GOT3 (cell line): ENCODE data around the gene LYZL6.
"Not testable (repeated sequence)": the region's sequence is repeated elsewhere in the genome, so short reads cannot be mapped to it uniquely, and the experiment has no call there.

Experiments
- DNase-seq: peaks from one replicate; lab custom pipeline; 2025; ENCODE audit warnings: mixed read lengths; lab: John Stamatoyannopoulos, UW

LYZL6 gene

DNA sequence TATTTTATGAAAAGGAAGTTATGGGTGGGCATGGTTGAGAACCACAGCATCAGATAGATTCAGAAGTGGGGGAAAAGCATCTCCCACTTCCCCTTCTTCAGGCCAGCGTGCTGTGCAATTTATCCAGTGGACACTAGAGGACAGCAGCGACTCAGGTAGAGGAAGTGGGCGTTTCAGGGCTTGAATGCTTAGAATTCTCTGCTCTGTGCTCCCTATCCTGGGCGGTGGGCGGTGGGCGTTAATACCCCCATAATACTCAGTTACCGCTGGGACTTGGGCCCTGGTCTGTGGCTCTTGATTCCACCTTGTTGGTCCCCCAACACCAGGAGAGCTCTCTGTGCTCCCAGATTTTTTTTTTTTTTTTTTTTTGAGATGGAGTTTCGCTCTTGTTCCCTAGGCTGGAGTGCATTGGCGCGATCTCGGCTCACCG, 3.7 kb upstream of the LYZL6 start:
- no peak for DNase-seq

DNA sequence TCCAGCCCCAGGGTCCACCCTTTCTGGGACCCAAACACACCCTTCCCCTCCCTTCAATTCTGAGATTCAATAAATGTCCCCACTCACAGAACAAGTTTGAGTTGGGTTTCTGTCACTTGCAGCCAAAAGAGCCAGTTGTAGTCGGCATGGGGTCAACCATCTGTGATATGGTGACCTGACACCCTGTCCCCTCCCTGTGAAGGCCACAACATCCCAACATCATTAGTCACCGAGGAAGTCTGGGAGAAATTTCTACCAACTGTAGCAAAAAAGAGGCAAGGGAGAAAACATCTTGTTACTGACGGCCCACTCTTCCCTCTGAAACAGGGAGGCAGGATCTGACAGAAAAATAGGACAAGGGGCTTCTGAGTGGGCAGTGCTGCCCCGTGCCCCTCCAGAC, 638 bp upstream of the LYZL6 start:
- no peak for DNase-seq

DNA sequence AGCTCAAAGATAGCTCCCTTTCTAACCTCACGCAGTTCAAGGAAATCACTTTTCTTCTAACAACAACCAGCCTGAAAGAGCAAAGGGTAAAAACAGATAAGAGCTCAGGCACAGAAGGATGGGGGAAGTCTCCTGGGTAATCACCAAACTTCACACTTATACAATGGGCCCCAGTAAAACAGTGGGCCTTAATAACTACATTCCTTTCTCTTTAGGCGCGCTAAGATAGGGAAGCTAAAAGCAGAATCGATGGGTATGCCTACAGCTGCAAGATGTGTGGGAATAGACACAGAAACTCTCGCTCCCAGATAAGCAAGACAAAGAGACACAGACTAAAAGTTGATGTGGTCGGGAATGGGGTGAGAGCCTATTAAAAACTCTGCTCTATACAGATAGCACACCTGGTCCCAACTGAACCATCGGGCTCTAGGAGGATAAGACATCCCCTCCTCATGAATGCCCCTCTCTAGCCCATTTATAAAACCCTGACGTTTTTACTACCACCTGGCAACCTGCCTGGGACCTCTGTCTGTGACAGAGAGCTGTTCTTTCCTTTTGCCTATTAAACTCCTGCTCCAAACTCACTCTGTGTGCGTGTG, 826 bp downstream of the LYZL6 start:
- DNase-seq, result no peak

DNA sequence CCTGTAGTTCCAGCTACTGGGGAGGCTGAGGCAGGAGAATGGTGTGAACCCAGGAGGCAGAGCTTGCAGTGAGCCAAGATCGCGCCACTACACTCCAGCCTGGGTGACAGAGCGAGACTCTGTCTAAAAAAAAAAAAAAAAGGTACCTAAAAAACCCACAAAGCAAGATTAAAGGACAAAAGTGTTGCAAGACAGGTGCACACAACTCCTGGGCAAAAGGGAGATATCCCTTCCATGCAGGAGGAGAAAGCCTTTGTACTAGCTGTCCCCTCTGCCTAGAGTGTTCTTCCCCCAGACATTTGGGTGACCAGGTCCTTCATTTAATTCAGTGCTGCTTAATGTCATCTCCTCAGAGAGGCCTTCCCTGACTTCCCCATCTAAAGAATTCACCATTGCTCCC, 5.0 kb downstream of the LYZL6 start:
- not testable (repeated sequence) for DNase-seq

DNA sequence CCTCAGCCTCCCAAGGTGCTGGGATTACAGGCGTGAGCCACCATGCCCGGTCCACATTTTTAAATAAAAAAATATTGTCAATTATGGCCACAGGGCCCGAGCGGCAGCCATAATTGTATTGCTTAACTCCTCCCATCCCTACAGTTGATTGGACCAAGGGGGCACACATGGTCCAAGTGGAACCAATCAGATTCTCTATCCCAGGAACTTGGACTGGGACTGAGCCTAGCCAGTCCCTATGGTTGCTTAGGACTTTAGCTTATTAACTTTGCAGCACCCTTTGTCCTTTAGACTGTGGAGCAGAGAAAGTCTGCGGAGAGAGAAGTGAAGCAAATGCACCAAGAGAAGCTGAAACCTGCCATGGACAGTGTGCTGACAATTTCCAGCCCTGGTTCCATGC, 7.5 kb downstream of the LYZL6 start:
- DNase-seq, result no peak

DNA sequence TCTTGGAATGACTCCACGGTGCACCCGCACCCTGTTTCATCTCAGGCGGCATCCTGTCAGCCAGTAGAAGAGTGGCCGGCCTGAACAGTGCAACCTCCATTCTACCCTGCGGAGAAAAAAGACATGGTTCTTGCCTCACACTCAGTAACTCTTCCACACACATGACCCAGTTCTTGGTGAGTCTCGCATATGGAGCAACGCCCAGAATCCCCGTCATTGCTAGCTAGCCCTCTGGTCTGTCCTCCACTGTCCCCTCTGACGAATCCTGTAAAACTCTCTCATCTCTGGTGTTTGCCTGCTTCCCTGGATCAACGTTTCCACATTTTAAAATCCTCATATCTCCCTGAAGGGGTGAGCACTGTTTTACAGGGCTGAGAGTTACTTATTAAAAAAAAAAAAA, 8.8 kb downstream of the LYZL6 start:
- peak; percentile 13 for DNase-seq

DNA sequence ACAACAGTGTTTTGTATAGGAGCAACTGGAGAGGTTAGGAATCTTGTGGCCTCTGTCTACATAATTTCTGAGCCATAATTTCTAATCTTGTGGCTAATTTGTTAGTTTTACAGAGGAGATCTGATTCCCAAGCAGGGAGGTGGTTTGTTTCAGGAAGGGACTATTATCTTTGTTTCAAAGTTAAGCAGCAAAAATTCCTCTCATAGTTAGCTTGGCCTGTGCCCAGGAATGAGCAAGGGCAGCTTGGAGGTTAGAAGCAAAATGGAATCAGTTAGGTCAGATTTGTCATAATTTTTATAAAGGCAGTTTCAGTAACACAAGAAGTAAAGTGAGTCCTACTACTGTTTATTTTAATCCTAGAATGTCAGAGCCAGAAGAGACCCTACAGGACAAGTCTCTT, 10.9 kb downstream of the LYZL6 start:
- no peak for DNase-seq

DNA sequence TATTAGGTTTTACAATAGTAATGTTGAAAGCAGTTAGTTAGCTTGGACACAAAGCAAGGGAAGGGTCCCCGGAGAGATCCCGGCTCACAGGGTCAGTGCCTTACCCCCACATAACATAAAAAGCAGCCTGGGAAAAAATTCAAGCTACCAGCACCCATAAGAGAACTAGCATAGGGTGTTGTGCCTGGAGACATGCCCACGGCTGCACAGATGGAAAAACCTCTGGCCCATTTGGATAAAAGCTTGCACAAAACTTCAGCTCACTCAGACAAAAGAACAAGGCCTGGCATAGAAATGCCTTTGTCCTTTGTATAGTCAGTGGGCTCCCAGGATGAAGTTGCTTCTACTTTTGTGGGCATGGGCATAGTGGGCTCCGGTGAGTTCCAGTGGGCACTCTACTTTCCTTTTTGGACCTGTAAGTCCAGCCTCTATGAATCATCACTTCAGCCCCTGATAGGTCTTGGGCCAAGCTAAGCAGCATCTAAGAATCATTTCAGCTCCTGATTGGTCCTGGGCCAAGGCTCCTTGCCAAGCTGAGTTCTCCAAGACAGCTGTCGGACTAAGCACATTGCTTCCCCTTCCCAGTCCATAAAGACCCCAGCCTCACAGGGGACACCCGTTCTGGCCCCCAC, 11.6 kb downstream of the LYZL6 start:
- DNase-seq, result peak; percentile 3

DNA sequence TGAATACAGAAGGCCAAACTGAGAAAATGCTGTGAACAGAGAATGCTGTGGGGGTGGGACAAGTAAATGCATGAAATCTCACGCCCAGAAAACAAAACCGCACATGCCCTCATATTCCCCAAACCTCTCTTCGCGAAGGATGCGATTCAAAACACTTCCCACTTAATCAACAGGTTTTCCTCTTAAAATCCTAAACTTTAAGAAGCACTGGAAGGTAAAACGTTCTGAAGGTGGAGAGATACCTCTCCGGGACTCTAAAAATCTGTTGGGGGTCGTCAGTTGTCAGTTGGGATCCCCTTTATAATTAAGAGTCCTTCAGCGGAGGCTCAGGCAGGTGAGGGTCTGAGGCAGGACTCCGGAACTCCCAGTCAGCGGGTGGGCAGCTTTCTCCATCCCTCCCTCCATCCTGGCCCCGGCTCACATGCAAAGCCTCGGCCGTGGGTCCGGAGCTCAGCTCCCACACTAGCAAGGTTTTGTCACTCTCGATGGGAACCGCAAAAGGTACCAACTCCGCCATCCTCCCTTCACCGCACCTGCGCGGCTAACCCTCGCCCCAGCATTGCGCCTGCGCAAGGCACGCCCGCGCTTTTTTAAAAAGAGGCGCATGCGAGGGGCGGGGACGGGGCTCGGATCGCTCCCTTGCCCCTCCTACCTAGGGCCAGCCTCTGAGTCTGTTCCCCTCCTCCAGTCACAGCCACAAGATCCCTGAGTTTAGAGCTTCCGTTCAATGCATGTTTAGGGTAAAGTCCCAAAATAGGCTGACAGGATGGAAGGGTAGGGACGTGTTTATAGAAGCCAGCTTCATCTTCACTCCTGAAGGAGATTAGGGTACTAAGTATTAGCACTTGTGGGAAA, 13.1 kb downstream of the LYZL6 start, which contains the start of gene RDM1:
TSS of gene RDM1 (minus strand) at position 563 of the 855 bp plus-strand sequence. CDS start at position 517, 46 bp downstream.
- DNase-seq, result peak; percentile 33

DNA sequence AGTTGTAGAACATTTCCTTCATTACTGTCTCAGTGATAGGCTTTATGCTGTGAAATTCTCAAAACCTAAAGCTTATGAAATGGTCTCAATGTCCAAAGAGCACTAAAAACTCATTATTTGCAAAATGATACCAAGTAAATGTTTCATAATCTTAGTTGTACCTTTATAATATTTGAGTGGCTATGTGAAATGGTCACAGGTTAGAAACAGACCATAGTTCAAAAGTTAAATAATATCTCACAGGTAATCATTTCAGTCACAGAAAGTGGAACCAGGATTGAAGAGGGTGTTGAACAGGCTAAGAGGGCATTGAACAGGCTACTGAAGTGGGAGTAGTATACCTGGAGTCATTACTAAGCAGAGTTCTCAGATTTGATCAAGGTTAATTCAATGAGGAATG, 15.8 kb downstream of the LYZL6 start:
- DNase-seq, result no peak

DNA sequence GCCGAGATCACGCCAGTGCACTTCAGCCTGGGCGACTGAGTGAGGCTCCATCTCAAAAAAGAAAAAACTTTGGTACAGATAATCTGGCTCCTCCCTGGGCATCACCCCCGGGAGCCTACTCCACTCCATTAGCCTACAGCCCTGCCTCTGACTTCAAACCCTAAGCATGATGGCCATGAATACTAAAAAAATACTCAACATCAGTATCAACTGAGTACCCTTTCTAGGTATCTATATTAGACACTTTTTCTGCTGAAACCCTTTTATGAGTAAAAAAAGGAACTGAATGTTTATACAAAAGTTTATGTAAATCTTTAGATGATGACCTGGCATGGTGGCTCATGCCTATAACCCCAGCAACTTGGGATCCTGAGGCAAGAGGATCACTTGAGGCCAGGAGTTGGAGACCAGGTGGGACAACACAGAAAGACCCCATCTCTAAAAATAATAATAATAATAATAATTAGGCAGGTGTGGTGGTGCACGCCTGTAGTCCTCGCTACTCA, 19.9 kb downstream of the LYZL6 start:
- no peak for DNase-seq

DNA sequence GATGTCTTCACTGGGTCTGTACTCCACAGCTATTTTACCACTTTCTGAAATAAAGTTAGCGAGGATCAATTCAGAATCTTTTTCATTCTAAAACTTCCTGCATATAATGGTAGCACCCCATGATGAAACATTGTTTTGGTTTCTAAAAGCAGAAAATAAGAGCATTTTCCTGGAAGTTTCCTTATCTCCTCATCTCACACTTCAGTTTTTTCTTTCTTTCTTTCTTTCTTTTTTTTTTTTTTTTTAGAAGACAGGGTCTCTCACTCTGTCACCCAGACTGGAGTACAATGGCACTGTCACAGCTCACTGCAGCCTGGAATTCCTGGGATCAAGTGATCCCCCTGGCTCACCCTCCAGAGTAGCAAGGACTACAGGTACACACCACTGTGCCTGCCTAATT, 23.3 kb downstream of the LYZL6 start:
- DNase-seq, result no peak

DNA sequence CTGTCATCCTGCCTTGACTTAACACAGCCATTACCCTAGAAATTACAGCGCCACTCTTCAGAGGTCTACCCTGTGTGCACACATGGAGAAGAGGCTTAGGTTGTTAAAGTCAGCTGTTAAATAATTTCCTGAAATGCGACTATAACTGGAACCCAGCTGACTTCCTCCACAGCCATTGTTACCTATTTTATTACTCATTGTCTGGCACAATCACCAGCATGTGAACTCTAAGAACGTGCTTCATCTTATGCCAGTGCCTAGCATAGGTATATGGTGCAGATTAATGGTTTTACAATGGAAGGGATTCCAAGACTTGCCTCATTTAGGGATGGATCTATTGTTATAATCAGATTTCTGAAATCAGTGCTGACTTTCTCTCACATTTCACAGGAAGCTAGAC, 24.8 kb downstream of the LYZL6 start:
- no peak for DNase-seq

DNA sequence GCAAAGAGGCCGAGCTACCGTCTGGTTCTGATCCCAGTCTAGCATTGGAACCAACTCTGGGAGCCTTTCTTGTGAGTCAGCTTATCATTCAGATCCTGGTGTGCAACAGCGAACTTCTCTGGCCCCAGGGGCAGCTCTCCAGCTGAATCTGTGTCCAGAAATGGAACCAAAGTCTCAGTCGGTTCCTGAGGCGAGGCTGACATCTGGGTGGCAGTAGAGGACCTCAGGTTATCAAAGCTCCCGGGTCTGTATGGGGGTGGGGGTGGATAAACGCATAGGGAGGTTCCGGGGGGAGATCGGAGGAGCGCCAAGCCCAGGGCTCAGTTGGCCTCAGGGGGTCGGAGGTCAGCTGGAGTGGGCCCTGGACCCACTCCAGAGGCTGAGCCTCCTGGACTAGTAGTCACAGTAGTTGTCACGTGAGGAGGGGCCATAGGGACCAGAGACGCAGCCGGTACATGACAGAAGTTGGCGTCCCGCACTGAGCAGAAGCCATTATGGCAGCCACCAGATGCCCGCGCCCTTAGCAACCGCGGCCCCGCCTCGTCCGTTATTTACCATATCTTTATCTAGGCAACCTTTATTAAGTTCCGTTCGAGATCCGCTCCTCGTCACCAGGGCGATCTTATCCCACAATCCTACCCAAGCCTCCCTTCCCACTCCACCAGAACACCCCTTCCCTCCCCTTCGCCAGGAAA, 25.8 kb downstream of the LYZL6 start:
- DNase-seq, result no peak

DNA sequence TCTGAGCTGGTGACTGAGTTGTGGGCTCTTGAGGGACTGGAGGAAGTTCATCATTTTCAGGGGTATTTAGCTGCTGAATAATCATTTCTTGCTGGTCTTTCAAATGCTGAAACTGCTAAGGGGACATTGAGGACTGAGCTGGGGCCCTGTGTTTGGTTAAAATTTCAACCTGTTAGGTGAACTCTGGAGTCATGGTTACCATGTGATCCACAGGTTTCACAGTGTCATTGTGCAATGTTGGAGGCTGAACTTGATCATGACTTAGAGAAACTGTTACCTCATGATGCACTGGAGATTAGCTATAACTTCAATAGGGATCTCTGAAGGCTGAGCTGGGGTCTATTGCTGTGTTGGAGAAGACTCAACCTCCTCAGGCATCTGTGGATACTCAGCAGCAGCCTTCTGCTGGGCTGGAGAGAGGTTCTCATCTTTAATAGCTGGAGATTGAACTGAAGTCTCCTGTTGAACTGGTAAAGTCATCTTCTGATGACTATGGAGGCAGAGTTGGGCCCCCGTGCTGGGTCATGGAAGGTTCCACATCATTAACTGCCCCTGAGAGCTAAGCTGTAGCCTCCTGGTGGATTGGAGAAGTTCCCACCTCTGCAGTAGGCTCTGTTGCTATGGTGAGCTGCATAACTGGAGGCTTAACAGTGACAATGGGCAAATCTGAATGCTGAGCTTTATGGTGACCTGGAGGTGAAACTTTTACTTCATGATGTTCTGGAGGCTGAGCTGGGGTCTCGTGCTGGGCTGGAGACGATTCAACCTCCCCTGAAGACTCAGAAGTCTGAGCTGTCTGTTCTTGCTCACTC, 28.2 kb downstream of the LYZL6 start:
- DNase-seq, result no peak

DNA sequence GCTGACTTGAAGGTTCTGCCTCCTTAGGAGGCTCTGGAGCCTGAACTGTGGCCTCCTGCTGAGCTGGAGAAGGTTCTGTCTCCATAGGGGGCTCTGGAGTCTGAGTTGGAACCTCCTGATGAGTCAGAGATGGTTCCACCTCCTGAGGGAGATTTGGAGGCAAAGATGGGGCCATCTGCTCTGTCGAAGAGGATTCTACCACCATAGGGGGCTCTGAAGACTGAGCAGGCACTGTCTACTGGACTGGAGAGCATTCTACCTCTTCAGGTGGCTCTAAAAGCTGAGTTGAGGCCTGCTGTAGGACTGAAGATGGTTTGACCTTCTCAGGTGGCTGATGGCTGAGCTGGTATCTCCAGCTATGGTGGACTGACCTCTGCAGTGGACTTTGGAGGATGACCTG, 29.2 kb downstream of the LYZL6 start:
- no peak for DNase-seq

DNA sequence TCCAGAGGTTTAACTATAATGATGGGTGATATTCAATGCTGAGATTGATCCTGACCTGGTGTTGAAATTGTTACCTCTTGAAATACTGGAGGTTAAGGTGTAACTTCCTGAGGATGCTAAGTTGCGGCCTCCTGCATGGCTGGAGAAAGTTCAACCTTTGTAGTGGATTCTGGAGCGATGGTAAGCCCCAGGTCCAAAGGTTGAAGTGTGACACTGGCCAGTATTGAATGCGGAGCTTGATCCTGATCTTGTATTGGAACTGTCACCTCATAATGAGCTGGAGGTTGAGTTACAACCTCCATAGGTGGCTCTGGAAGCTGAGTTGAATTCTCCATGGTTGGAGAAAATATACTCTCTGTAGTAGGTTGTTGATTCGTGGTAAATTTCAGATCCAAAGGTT, 29.9 kb downstream of the LYZL6 start:
- no peak for DNase-seq

DNA sequence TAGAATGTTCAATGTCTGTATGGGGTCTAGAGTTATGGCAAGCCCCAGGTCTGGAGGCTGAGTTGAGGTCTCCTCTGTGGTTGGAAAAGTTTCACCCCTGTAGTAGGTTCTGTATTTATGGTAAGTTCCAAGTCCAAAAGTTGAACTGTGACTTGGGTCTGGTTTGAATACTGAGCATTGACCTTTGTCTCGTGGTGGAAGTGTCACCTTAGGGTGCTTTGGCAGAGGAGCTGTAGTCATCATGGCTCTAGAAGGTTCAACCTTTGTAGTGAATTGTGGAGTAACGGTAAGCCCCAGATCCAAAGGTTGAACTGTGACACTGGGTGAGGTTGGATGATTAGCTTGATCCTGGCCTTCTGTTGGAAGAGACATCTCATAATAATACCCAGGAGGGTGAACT, 30.6 kb downstream of the LYZL6 start:
- no peak for DNase-seq

DNA sequence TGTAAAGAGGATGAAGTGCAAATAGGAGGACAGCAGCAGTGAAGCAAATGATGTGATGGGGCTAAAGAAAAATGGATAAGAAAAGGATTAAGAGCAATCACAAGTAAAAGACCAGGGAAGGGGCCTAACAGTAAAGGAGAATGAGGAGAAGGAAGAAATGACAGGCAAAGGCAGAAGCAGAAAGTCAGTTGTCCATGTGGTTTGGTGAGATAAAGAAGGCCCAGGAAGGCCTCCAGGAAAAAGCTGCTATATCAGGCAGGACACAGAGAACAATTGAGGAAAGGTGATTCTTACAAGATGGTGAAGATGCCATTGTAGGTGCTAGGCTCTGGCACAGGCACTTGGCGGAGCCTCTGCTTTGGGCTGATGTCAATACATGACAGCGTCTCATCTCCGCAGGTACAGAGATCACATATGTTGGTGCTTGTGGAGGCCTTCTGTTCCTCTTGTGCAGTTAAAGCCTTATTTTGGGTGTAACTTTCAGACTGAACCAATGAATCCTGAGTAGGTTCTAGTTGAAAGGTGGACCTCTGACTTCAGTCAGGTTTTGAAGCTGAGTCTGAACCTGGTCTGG, 31.1 kb downstream of the LYZL6 start:
- DNase-seq, result no peak

DNA sequence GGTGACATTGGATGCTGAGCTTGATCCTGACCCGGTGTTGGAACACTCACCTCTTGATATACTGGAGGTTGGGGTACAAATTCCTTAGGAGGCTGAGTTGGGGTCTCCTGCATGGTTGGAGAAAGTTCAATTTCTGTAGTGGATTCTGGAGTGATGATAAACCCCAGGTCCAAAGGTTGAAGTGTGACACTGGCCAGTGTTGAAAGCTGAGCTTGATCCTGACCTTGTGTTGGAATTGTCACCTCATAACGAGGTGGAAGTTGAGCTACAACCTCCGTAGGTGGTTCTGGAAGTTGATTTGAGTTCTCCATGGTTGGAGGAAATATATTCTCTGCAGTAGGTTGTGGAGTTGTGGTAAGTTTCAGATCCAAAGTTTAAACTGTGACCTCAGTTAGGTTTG, 34.1 kb downstream of the LYZL6 start:
- DNase-seq, result no peak

DNA sequence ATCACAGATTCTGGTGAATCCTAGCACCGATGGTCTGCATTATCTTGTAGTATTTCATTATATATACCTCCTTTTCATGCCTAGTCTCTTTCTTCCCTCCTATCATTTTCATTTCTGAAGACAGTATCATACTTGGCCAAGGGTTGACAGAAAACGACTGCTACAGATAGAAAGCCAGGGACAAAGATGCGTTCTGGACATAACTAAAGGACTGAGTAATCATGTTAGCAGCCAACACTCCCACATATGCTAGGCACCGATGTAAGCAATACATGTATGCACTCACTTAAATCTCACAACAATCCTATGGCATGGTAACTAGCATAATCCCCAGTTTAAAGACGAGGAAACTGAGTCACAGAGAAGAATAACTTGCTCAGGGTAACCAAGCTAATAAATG, 35.8 kb downstream of the LYZL6 start:
- DNase-seq, result no peak
